ENCODE measurements around the gene NRN1L.

Gene NRN1L

GRCh38 chr16:67878846-67879245 is 5.8 kb upstream of the NRN1L start:
- Histone ChIP-seq H3K9me3 (ENCODE audit: insufficient read depth, low read length, severe bottlenecking) (no peaks in the 10 kb centered on the region), H3K27me3 (ENCODE audit: insufficient read depth, low read length, poor library complexity) (no peaks in the 10 kb centered on the region), H3K4me3 (ENCODE audit: low read depth in 1 of 2, low read length in 2 of 2) (no peak overlapping the region), H3K9ac (ENCODE audit: low read depth, low read length) (no peak overlapping the region), H3K4me2 (ENCODE audit: insufficient read depth, low read length) (no peak overlapping the region), H3K27ac (ENCODE audit: low read length) (no peak overlapping the region), H2AFZ (ENCODE audit: low read depth, low read length) (no peak overlapping the region), H3K36me3 (ENCODE audit: insufficient read depth, low read length) (peaks cover 96% of the 10 kb centered on the region), H3K4me1 (ENCODE audit: insufficient read depth, low read length) (peaks cover 22% of the 10 kb centered on the region), H3K79me2 (ENCODE audit: insufficient read depth, low read length) (peaks cover 35% of the 10 kb centered on the region), H4K20me1 (ENCODE audit: insufficient read depth, low read length) (peaks cover 62% of the 10 kb centered on the region)
- TF ChIP-seq, protein P1, sequence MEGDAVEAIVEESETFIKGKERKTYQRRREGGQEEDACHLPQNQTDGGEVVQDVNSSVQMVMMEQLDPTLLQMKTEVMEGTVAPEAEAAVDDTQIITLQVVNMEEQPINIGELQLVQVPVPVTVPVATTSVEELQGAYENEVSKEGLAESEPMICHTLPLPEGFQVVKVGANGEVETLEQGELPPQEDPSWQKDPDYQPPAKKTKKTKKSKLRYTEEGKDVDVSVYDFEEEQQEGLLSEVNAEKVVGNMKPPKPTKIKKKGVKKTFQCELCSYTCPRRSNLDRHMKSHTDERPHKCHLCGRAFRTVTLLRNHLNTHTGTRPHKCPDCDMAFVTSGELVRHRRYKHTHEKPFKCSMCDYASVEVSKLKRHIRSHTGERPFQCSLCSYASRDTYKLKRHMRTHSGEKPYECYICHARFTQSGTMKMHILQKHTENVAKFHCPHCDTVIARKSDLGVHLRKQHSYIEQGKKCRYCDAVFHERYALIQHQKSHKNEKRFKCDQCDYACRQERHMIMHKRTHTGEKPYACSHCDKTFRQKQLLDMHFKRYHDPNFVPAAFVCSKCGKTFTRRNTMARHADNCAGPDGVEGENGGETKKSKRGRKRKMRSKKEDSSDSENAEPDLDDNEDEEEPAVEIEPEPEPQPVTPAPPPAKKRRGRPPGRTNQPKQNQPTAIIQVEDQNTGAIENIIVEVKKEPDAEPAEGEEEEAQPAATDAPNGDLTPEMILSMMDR (IDR thresholded peaks at IDR 0.05; ENCODE audit: borderline replicate concordance, extremely low read depth, low read length, poor library complexity, severe bottlenecking) = no peak
- TF ChIP-seq EZH2 (IDR thresholded peaks at IDR 0.05; ENCODE audit: borderline replicate concordance, low read depth, low read length, severe bottlenecking) = no peak
- ATAC-seq (ENCODE audit: insufficient read depth, low read depth) (no peak), DNase-seq (no peak)

DNA sequence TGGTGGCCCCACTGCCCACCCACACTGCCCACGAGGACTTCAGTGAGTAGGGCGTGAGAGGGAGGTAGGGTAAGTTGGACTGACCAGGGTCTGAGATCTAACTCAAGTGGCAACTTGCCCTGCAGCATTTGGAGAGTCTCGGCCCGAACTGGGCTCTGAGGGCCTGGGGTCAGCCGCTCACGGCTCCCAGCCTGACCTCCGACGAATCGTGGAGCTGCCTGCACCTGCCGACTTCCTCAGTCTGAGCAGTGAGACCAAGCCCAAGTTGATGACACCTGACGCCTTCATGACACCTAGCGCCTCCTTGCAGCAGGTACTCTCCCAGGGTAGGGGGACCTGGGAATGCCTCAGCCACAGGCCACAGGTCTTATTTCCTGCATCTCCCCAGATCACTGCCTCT is 5.2 kb upstream of the NRN1L start:
- Histone ChIP-seq H3K4me1 (ENCODE audit: insufficient read depth, low read length) (peaks cover 16% of the 10 kb centered on the region), H3K9me3 (ENCODE audit: insufficient read depth, low read length, severe bottlenecking) (no peaks in the 10 kb centered on the region), H3K9ac (ENCODE audit: low read depth, low read length) (no peak overlapping the region), H4K20me1 (ENCODE audit: insufficient read depth, low read length) (peaks cover 62% of the 10 kb centered on the region), H2AFZ (ENCODE audit: low read depth, low read length) (no peak overlapping the region), H3K36me3 (ENCODE audit: insufficient read depth, low read length) (peaks cover 100% of the 10 kb centered on the region), H3K79me2 (ENCODE audit: insufficient read depth, low read length) (peaks cover 29% of the 10 kb centered on the region), H3K4me3 (ENCODE audit: low read depth in 1 of 2, low read length in 2 of 2) (no peak overlapping the region), H3K27ac (ENCODE audit: low read length) (no peak overlapping the region), H3K4me2 (ENCODE audit: insufficient read depth, low read length) (no peak overlapping the region), H3K27me3 (ENCODE audit: insufficient read depth, low read length, poor library complexity) (no peaks in the 10 kb centered on the region)
- ATAC-seq (ENCODE audit: insufficient read depth, low read depth) (no peak), DNase-seq (no peak)
- TF ChIP-seq, protein P1 (IDR thresholded peaks at IDR 0.05; ENCODE audit: borderline replicate concordance, extremely low read depth, low read length, poor library complexity, severe bottlenecking) = no peak
- no peak for TF ChIP-seq EZH2 (IDR thresholded peaks at IDR 0.05; ENCODE audit: borderline replicate concordance, low read depth, low read length, severe bottlenecking)

DNA sequence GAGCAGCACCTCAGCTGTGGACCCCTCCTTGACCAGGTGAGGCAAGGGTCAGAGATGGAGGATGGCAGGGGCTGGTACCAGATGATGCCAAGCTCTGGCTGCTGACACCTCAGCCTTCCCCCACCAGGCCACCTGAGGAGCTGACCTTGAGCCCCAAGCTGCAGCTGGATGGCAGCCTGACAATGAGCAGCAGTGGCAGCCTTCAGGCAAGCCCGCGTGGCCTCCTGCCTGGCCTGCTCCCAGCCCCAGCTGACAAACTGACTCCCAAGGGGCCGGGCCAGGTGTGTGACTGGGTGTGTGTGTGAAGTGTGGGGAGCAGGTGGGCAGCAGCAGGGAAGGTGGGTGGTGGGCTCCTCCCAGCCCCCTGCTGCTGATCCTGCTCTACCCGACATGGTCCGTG is 4.7 kb upstream of the NRN1L start:
- Histone ChIP-seq H4K20me1 (ENCODE audit: insufficient read depth, low read length) (peaks cover 60% of the 10 kb centered on the region), H3K27ac (ENCODE audit: low read length) (no peak overlapping the region), H3K9ac (ENCODE audit: low read depth, low read length) (no peak overlapping the region), H3K27me3 (ENCODE audit: insufficient read depth, low read length, poor library complexity) (no peaks in the 10 kb centered on the region), H3K79me2 (ENCODE audit: insufficient read depth, low read length) (peaks cover 24% of the 10 kb centered on the region), H3K36me3 (ENCODE audit: insufficient read depth, low read length) (peaks cover 100% of the 10 kb centered on the region), H3K4me2 (ENCODE audit: insufficient read depth, low read length) (no peak overlapping the region), H3K4me3 (ENCODE audit: low read depth in 1 of 2, low read length in 2 of 2) (no peak overlapping the region), H2AFZ (ENCODE audit: low read depth, low read length) (no peak overlapping the region), H3K4me1 (ENCODE audit: insufficient read depth, low read length) (peaks cover 11% of the 10 kb centered on the region), H3K9me3 (ENCODE audit: insufficient read depth, low read length, severe bottlenecking) (no peaks in the 10 kb centered on the region)
- no peak for TF ChIP-seq EZH2 (IDR thresholded peaks at IDR 0.05; ENCODE audit: borderline replicate concordance, low read depth, low read length, severe bottlenecking)
- TF ChIP-seq, protein P1 (IDR thresholded peaks at IDR 0.05; ENCODE audit: borderline replicate concordance, extremely low read depth, low read length, poor library complexity, severe bottlenecking) = no peak
- ATAC-seq (ENCODE audit: insufficient read depth, low read depth) = no peak
- DNase-seq = no peak

- Histone ChIP-seq H3K9me3 (ENCODE audit: insufficient read depth, low read length, severe bottlenecking) (no peaks in the 10 kb centered on the region), H3K4me1 (ENCODE audit: insufficient read depth, low read length) (peaks cover 5% of the 10 kb centered on the region), H3K36me3 (ENCODE audit: insufficient read depth, low read length) (peaks cover 100% of the 10 kb centered on the region), H4K20me1 (ENCODE audit: insufficient read depth, low read length) (peaks cover 53% of the 10 kb centered on the region), H3K4me3 (ENCODE audit: low read depth in 1 of 2, low read length in 2 of 2) (no peak overlapping the region), H2AFZ (ENCODE audit: low read depth, low read length) (no peak overlapping the region), H3K79me2 (ENCODE audit: insufficient read depth, low read length) (peaks cover 18% of the 10 kb centered on the region), H3K4me2 (ENCODE audit: insufficient read depth, low read length) (no peak overlapping the region), H3K27me3 (ENCODE audit: insufficient read depth, low read length, poor library complexity) (no peaks in the 10 kb centered on the region), H3K27ac (ENCODE audit: low read length) (no peak overlapping the region), H3K9ac (ENCODE audit: low read depth, low read length) (no peak overlapping the region)
- no peak for TF ChIP-seq EZH2 (IDR thresholded peaks at IDR 0.05; ENCODE audit: borderline replicate concordance, low read depth, low read length, severe bottlenecking)
- TF ChIP-seq, protein P1 (IDR thresholded peaks at IDR 0.05; ENCODE audit: borderline replicate concordance, extremely low read depth, low read length, poor library complexity, severe bottlenecking) = no peak
- ATAC-seq (ENCODE audit: insufficient read depth, low read depth) = no peak
- DNase-seq = no peak
Observed at GRCh38 chr16:67880584-67880983, 4.1 kb upstream of the NRN1L start.
